Stomach (tissue), 4 donors: ENCODE results near the gene EPB41L1.

ENCODE experiments used
- CTCF ChIP-seq, 7 experiments: fragments of 450-650 bp in 4 of 7; fragments of 200-600 bp in 3 of 7; sonication (generic) in 3 of 7; IDR thresholded peaks; one replicate each; pipeline ENCODE4 v1.5.1; 2016 to 2019; ENCODE audit warnings: antibody characterized with exemption in 7 of 7, control low read depth in 2 of 7, mild to moderate bottlenecking in 1 of 7
- EP300 ChIP-seq: sonication (generic); formaldehyde crosslinking; IDR thresholded peaks from one replicate; pipeline ENCODE4 v1.6.1; 2017; ENCODE audit warnings: antibody characterized with exemption
- POLR2A ChIP-seq, 4 donors: fragments of 450-650 bp; IDR thresholded peaks; one replicate each; pipeline ENCODE4 v1.6.1; 2016; ENCODE audit warnings: antibody characterized with exemption in 4 of 4, control low read depth in 2 of 4, mild to moderate bottlenecking in 1 of 4, moderate library complexity in 1 of 4
- POLR2AphosphoS5 ChIP-seq, 3 donors: sonication (generic); formaldehyde crosslinking; IDR thresholded peaks; one replicate each; pipeline ENCODE4 v1.6.1; 2016; ENCODE audit warnings: antibody characterized with exemption in 3 of 3

GRCh38 chr20:36234771-36235320 is 80.3 kb downstream of the EPB41L1 start:
- no peak for TF ChIP-seq CTCF (IDR thresholded peaks at IDR 0.05)
- no peak for TF ChIP-seq EP300
- no peak for TF ChIP-seq POLR2AphosphoS5 (IDR thresholded peaks at IDR 0.05)
- TF ChIP-seq POLR2A (IDR thresholded peaks at IDR 0.05): no peak
